ENCODE data around the gene ACRV1. TPM values are rescaled to one million over a fixed set of nuclear protein-coding genes. Genes with fewer than 3 reads are reported as not detected.
A peak's percentile ranks its signal among the peaks of the same experiment; 100 is the strongest.

ACRV1 gene
- total RNA-seq, 1 experiment from 2014 or later: not detected

DNA sequence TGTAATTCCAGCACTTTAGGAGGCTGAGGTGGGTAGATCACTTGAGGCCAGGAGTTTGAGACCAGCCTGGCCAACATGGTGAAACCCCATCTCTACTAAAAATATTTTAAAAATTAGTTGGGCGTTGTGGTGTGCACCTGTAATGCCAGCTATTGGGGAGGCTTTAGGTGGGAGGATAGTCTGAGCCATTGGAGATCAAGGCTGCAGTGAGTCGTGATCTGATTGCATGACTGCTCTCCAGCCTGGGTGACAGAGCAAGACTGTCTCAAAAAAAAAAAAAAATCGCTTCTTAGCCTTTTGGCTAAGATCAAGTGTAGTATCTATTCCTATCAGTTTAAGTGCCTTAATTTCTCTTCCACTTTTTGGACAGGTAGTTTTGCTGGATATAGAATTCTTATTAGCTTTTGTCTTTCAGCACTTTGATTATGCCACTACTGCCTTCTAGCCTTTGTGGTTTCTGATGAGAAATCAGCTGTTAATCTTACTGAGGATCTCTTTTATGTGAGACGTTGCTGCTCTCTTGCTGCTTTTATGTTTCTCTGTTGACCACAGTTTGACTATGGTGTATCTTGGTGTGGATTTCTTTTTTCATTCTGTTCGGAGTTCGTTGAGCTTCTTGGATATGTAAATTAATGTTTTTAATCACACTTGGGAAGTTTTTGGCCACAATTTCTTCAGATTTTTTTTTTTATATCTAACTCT, 31.0 kb downstream of the ACRV1 start:
- no peak for DNase-seq (ENCODE audit: low spot score)

DNA sequence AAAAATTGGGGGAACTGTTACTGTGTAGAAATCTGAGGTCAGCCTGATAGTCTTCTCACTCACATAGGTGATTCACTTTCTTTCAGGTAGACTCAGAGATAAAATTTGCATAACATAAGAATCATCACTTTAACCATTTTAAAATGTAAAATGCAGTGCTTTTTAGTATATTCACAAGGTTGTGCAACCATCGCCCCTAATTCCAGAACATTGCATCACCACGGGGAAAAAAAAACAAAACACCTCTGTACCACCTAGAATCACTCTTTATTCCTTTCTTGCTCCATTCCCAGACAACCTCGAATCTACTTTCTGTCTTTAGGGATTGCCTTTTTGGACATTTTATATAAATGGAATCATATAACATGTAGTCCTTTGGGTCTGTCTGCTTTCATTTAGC, 34.8 kb downstream of the ACRV1 start:
- no peak for DNase-seq (ENCODE audit: low spot score)

DNA sequence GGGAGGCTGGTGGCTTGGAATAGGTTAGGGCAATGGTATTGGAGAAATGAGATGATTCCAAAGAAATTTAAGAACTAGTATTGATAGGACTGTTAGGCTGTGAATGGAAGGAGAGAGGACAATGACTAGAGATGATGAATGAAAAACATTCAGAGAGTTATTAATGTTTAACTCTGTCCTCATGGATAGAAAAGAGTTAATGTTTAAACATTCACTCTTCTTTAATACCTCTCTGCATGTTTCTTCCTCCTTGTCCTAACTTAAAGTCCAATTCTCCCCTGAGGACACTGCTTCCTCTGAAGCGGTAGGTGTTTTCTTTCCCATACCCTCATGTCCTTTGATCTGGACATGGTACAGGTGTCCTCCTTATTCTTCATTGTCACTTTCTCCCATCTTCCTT, 42.3 kb downstream of the ACRV1 start:
- peak; percentile 24 for DNase-seq (ENCODE audit: low spot score)

DNA sequence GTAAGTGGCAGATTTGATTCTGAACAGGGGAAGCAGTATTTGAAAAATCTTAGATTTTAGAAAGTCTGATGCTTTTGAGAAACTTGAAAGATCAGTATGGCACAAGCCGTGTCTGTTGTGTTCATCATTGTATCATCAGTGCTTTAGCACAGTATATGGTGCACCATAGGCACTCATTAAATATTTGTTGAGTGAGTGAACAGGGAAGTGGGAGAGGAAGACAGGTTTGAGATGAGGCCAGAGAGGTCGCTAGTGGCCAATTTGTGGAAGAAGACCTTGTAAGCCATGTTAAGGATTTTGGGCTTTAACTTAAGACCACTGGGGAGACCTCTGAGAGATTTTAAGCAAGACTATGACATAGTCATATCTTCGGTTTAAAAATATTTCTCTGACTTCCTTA, 42.8 kb downstream of the ACRV1 start:
- peak; percentile 7 for DNase-seq (ENCODE audit: low spot score)

DNA sequence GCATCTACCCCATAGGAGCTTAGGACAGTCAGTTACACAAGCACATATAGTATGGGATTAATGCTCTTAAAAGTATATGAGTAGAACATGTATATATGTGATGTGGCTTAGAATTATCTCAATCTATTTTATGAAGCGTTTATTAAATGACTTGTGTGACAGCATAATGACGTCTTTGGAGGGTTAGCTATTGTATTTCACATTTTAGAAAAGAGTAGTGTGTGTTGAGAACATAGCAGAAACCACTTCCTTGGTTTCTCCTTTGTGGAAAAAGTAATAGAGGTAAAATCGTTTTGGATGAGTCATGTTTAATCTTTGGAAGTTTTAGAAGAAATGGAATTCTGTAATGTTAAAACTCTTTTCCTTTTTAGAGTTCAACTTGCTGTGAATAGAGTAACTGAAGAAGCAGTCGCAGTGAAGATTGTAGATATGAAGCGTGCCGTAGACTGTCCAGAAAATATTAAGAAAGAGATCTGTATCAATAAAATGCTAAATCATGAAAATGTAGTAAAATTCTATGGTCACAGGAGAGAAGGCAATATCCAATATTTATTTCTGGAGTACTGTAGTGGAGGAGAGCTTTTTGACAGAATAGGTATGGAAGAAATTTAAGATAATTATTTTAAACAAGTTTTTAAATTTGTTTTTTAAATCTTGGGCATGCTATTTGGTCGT, 53.3 kb downstream of the ACRV1 start:
- no peak for DNase-seq (ENCODE audit: low spot score)

DNA sequence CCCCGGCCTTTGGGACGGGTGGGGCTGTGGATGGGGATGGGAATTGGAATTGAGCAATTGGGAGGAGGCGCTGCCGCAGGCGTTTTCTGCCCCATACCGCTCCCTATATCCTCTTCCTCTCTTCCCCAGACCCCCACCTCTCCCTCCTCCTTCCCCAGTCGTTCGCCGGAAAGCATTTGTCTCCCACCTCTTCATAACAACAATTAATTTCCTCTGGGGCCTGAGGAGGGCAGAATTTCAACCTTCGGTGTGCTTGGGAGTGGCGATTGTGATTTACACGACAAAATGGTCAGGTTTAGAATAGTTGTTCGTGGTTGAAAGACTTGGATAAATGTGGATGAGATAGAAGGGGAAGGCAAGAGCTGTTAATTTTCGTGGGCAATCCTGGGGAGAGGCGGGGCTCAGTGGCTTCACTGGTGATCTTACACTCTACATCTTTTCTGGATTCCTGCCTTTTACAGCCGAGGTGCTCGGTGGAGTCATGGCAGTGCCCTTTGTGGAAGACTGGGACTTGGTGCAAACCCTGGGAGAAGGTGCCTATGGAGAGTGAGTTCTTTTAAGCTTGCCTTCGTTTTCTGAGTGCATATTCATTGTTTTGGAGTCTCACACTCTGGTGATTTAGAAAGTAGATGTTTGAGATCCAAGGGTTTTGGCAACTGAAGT, 54.2 kb downstream of the ACRV1 start:
- peak; percentile 87 for DNase-seq (ENCODE audit: low spot score)

DNA sequence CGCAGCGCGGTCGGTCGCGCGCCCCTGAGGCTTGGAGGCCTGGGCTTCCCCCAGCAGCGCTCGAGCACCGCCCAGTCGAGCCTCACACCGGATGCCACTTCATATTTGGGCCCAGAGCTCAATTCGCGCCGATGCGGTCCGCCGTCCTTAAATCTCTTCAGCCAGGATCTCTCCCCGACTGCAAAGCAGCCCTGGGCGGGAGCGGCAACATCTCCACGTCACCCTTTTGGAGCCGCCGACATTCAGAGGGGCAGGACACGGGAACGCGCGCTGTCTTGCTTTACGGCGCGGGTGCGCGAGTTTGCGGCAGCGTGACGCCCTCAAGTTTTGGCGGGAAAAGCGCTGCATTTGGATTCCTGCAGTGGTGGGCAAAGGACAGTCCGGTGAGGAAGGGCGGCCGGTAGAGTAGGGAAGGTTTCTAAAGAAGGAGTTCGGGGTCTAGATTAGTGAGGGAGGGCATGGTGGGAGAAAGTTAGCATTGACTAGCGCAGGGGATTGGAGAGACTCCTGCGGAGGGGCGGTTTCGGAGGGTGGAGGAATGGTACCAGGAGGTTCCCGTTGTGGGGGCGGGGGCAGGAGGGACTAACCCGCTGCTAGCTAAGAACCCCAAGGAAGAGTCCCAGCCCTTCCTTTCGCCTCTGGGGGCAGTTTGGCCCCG, 54.9 kb downstream of the ACRV1 start:
- peak; percentile 96 for DNase-seq (ENCODE audit: low spot score)

DNA sequence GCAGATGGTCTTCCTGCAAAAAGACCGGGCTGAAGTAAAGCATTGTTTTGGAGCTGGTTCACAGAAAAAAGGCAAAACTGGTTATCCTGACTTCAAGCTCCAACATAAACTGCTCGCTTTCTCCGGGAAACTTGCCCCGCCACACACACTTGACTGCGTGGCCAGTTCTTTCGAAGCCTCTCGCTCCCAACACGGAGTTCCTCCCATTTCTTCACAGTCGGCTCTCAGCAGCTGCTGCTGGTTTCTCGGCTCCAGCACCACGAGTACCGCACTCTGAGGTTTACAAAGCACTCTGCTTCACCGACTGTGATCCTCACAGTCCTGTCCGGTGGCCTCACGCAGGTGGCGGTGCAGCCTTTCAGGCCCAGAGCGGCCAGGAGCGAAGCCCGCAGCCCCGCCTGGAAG, 55.4 kb downstream of the ACRV1 start:
- peak; percentile 91 for DNase-seq (ENCODE audit: low spot score)

DNA sequence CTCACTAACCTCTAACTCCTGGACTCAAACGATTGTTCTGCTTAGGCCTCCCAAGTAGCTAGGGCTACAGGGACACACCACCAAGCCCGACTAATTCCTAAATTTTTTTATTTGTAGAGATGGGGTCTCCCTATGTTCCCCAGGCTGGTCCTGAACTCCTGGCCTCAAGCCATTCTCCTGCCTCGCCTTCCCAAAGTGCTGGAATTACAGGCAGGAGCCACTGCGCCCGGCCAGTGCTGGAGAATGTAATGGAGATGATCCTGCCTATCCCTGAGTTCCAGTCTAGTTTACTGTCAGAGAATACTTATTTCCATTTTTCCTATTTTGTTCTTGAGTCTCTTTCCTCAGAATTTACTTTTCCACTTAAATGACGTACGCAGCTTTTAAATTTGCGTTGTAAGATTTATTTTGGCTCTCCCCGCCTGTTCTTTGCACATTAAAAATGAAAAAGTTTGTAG, 55.9 kb downstream of the ACRV1 start, which contains the start of gene CHEK1:
CHEK1 (plus strand) TSS at position 408 of the 458 bp plus-strand sequence. CDS start 1,606 bp downstream, outside the sequence.
- DNase-seq (ENCODE audit: low spot score): peak; percentile 8

DNA sequence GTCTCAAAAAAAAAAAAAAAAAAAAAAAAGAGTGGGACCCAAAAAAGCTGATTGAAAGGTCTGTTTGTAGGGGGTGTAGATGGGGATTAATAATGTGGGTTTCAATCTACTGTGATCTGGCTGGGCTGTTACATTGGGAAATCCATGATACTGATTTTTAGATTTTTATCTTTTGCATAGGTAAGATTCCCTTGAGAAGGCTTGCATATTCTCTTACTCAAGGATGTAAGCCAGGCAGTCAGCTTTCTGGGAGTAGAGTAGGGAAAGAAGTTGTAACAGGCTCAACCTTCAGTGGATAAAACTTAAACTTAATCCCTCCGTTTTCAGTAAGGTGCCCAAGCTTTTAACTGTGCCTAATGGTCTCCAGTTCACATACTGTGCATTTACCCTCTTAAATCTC, 57.6 kb downstream of the ACRV1 start:
- DNase-seq (ENCODE audit: low spot score): no peak

DNA sequence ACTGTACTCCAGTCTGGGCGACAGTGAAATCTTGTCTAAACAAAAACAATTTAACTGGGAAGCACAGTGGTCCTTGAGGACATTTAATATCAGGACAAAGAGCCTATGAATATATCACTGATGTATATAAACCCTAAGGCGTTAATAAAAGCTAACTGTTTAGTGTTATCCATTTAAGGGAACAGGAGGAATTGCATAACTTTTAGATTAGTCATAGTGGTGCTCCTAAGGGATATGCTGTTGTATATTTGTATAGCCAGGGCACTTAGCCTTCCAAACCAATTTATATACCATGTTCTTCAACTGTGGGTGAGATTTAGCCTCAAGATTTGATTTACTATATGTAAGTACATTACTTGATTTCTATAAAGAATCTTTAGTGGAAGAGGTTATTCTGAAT, 58.7 kb downstream of the ACRV1 start:
- no peak for DNase-seq (ENCODE audit: low spot score)

Small RNA genes lying within 50 kb of the gene (small RNA-seq; reads per million reads assigned to genes)
- 12.5 reads per million, percentile 89 among the genes with 10 or more reads in this experiment for gene RNU2-35P

Other genes starting within 250 kb of the ACRV1 start
- gene FEZ1, start 184.6 kb downstream of the ACRV1 start, total RNA-seq (2014; rRNA removed; shearing (Covaris generic)): not detected in 2 replicates
- gene EI24, start 111.4 kb downstream of the ACRV1 start, total RNA-seq (2014; rRNA removed; shearing (Covaris generic)): 122 and 125 TPM in 2 replicates
- gene STT3A, start 88.0 kb downstream of the ACRV1 start, total RNA-seq (2014; rRNA removed; shearing (Covaris generic)): 175 and 176 TPM in 2 replicates
- gene CHEK1, start 55.7 kb downstream of the ACRV1 start, total RNA-seq (2014; rRNA removed; shearing (Covaris generic)): 42.1 and 45.2 TPM in 2 replicates
- gene PATE1, start 65.4 kb upstream of the ACRV1 start, total RNA-seq (2014; rRNA removed; shearing (Covaris generic)): not detected in 2 replicates
- gene PATE2, start 98.0 kb upstream of the ACRV1 start, total RNA-seq (2014; rRNA removed; shearing (Covaris generic)): not detected in 2 replicates
- not detected in 2 replicates for gene PATE3, start 107.3 kb upstream of the ACRV1 start, total RNA-seq (2014; rRNA removed; shearing (Covaris generic))
- not detected in 2 replicates for gene PATE4, start 152.5 kb upstream of the ACRV1 start, total RNA-seq (2014; rRNA removed; shearing (Covaris generic))
- gene HYLS1, start 206.8 kb upstream of the ACRV1 start, total RNA-seq (2014; rRNA removed; shearing (Covaris generic)): 6.9 and 7.2 TPM in 2 replicates
- gene PUS3, start 222.4 kb upstream of the ACRV1 start, total RNA-seq (2014; rRNA removed; shearing (Covaris generic)): 7.6 and 9.6 TPM in 2 replicates
- not detected in 2 replicates for gene DDX25, start 223.7 kb upstream of the ACRV1 start, total RNA-seq (2014; rRNA removed; shearing (Covaris generic))